ENCODE data around the gene TYW5.

DNA sequence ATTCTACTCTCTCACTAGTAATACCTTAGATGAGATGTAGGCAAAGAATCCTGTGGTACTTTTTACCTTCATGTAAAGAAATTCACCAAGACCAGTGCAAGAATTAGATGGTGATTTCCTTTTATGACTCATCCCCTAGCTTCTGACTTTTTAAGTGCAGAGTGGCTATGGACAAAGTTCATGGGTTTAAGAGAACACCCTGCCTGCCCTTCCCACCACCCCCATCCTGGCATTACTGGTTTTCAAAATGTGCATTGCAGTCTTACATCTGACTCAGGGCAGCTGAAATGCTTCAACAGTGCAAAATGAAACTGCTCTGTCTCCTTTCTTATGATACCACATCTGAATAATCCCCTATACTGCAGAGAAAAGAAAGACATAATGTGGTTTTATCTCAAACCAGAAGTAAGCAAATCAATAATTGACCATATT, 22.7 kb upstream of the TYW5 start:
- TF ChIP-seq, protein P1, sequence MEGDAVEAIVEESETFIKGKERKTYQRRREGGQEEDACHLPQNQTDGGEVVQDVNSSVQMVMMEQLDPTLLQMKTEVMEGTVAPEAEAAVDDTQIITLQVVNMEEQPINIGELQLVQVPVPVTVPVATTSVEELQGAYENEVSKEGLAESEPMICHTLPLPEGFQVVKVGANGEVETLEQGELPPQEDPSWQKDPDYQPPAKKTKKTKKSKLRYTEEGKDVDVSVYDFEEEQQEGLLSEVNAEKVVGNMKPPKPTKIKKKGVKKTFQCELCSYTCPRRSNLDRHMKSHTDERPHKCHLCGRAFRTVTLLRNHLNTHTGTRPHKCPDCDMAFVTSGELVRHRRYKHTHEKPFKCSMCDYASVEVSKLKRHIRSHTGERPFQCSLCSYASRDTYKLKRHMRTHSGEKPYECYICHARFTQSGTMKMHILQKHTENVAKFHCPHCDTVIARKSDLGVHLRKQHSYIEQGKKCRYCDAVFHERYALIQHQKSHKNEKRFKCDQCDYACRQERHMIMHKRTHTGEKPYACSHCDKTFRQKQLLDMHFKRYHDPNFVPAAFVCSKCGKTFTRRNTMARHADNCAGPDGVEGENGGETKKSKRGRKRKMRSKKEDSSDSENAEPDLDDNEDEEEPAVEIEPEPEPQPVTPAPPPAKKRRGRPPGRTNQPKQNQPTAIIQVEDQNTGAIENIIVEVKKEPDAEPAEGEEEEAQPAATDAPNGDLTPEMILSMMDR (IDR thresholded peaks at IDR 0.05): no peak
- no peak for TF ChIP-seq ZFX (IDR thresholded peaks at IDR 0.05; ENCODE audit: borderline replicate concordance)
